ENCODE data around the gene DHODH.

- TF ChIP-seq POLR2A (IDR thresholded peaks at IDR 0.05; ENCODE audit: low read length) (no peak), GATA1 (IDR thresholded peaks at IDR 0.05; ENCODE audit: low read depth, low read length) (no peak)
Measured at GRCh38 chr16:72061564-72061963, 53.0 kb downstream of the DHODH start.

All from erythroblast (primary cell).